Measurements from ENCODE around the gene WHRN.

The WHRN gene

DNA sequence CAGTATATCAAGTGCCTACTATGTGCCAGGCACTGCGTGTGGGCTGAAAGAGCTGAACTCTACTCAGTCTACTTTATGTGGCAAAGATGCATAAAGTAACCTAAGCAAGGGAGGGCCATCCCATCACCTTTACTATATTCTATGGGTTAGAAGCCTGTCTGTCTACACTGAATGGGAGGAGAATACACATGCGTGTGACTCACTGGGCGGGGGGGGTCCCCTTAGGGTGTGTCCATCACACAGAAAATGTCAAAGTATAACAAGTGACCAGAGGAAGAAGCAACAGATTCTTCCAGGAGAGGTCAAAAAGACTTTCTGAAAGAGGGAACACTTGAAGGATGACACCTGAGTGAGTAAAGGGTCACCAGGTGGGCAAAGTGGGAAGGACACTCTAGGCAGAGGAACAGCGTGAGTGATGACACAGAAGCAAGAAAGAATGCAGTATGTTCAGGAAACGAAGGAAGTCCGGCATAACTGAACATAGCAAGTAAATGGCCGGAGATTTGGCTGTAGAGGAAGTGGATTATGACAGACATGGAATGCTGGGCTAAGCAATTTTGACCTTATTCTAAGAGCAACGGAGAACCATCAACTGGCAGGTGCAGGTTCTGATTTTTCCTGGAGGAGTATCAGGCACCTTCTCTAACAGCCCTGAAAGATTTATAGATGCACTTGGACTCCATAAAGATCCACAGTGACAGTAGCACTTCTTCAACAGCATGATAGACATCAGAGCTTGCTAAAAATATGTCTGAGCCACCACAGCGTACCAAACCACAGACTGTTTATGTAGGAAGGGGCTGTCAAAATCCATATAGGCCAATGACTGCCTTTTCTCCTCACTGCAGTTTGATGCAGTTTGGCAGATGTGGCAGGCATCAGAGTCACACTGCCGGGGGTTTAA, 8.0 kb upstream of the WHRN start:
- H3K9me3 ChIP-seq (ENCODE audit: insufficient read depth, low read length): no peaks in the 10 kb centered on the region
- H3K4me2 ChIP-seq (ENCODE audit: low read depth, low read length, poor library complexity, severe bottlenecking): no peak overlapping the region
- no peak overlapping the region for H3K9ac ChIP-seq (ENCODE audit: low read length)
- no peaks in the 10 kb centered on the region for H3K36me3 ChIP-seq (ENCODE audit: low read length)
- no peaks in the 10 kb centered on the region for H3F3A ChIP-seq (ENCODE audit: insufficient read depth)
- no peak overlapping the region for H3K4me3 ChIP-seq (ENCODE audit: insufficient read depth, low read length, poor library complexity, severe bottlenecking)
- no peaks in the 10 kb centered on the region for H3K9me2 ChIP-seq (replicated peaks; ENCODE audit: insufficient read depth, low read length)
- no peaks in the 10 kb centered on the region for H4K20me1 ChIP-seq (ENCODE audit: low read depth, low read length)
- H2AFZ ChIP-seq (ENCODE audit: low read depth, low read length, severe bottlenecking): no peak overlapping the region
- H3K27ac ChIP-seq (ENCODE audit: low read depth, low read length): no peak overlapping the region
- no peaks in the 10 kb centered on the region for H3K79me2 ChIP-seq (ENCODE audit: insufficient read depth, low read length)
- TF ChIP-seq, protein P1, sequence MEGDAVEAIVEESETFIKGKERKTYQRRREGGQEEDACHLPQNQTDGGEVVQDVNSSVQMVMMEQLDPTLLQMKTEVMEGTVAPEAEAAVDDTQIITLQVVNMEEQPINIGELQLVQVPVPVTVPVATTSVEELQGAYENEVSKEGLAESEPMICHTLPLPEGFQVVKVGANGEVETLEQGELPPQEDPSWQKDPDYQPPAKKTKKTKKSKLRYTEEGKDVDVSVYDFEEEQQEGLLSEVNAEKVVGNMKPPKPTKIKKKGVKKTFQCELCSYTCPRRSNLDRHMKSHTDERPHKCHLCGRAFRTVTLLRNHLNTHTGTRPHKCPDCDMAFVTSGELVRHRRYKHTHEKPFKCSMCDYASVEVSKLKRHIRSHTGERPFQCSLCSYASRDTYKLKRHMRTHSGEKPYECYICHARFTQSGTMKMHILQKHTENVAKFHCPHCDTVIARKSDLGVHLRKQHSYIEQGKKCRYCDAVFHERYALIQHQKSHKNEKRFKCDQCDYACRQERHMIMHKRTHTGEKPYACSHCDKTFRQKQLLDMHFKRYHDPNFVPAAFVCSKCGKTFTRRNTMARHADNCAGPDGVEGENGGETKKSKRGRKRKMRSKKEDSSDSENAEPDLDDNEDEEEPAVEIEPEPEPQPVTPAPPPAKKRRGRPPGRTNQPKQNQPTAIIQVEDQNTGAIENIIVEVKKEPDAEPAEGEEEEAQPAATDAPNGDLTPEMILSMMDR (IDR thresholded peaks at IDR 0.05; ENCODE audit: insufficient read depth, low read length, poor library complexity, severe bottlenecking): no peak
- TF ChIP-seq EZH2phosphoT487 (conservative IDR thresholded peaks at IDR 0.05; ENCODE audit: low read length): no peak
- H3K27me3 ChIP-seq (ENCODE audit: low read length): no peaks in the 10 kb centered on the region

DNA sequence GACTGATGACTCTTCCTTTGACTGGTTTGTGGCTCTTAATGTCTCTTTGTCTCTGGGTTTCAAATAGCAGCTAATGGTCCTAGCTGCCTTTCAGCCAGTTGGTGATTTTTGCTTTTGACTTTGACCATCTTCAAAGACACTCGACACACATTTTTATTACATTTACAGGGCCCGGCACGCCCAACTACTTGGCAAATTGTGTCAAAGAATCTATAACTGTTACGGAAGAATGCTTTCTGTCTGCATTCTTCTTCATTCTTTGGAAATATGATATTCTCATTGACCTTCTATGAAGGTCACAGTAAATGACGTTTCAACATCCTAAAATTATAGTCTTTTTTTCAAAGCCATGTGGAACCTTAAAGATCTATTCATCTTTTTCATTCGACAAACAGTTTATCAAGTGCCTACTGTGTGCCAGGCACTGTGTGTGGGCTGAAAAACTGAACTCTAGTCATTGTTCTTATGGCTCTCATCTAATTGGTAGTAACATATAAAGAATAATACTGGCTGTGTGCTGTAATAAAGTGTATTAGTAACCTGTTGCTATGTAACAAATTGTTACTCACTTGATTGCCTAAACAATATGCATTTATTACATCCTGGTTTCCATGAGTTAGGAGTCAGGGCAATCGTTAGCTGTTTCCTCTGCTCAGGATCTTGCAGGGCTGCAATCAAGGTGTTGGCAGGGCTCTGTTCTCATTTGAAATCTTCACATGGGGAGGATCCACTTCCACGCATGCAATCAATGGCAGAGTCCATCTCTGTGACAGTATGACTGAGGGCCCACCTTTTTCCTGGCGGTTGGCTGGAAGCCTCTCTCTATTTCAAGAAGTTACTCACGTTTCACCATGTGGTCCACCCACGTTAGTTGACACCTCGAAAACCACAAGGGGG, 7.0 kb upstream of the WHRN start:
- no peak overlapping the region for H3K4me2 ChIP-seq (ENCODE audit: low read depth, low read length, poor library complexity, severe bottlenecking)
- H3K79me2 ChIP-seq (ENCODE audit: insufficient read depth, low read length): no peaks in the 10 kb centered on the region
- no peaks in the 10 kb centered on the region for H3K9me2 ChIP-seq (replicated peaks; ENCODE audit: insufficient read depth, low read length)
- no peaks in the 10 kb centered on the region for H4K20me1 ChIP-seq (ENCODE audit: low read depth, low read length)
- no peak overlapping the region for H3K4me3 ChIP-seq (ENCODE audit: insufficient read depth, low read length, poor library complexity, severe bottlenecking)
- no peak overlapping the region for H3K9ac ChIP-seq (ENCODE audit: low read length)
- no peaks in the 10 kb centered on the region for H3K27me3 ChIP-seq (ENCODE audit: low read length)
- no peaks in the 10 kb centered on the region for H3F3A ChIP-seq (ENCODE audit: insufficient read depth)
- no peaks in the 10 kb centered on the region for H3K36me3 ChIP-seq (ENCODE audit: low read length)
- no peaks in the 10 kb centered on the region for H3K9me3 ChIP-seq (ENCODE audit: insufficient read depth, low read length)
- TF ChIP-seq, protein P1 (IDR thresholded peaks at IDR 0.05; ENCODE audit: insufficient read depth, low read length, poor library complexity, severe bottlenecking): no peak
- TF ChIP-seq EZH2phosphoT487 (conservative IDR thresholded peaks at IDR 0.05; ENCODE audit: low read length): no peak
- no peak overlapping the region for H3K27ac ChIP-seq (ENCODE audit: low read depth, low read length)
- H2AFZ ChIP-seq (ENCODE audit: low read depth, low read length, severe bottlenecking): no peak overlapping the region

DNA sequence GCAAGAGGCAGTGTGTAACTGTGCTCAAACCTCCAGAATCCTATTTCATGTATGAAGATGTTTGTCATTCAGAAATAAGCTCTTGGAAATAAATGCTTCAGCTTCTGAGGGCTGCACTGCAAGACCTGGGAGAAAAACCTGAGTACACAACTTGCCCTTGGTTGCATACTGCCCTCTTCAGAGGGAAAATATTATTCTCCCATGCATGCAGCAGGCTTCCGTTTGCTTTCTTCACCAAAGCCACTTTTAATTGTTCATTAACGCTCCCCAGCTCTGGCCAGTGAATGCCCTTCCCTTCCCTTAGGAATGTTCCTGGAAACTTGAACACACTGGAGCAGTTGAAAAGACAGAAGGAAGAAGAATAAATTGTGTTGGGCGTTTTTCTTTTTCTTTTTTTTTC, 2.5 kb upstream of the WHRN start:
- H3K27ac ChIP-seq (ENCODE audit: low read depth, low read length): no peak overlapping the region
- no peaks in the 10 kb centered on the region for H3K27me3 ChIP-seq (ENCODE audit: low read length)
- no peaks in the 10 kb centered on the region for H3K9me2 ChIP-seq (replicated peaks; ENCODE audit: insufficient read depth, low read length)
- no peak overlapping the region for H3K4me2 ChIP-seq (ENCODE audit: low read depth, low read length, poor library complexity, severe bottlenecking)
- TF ChIP-seq EZH2phosphoT487 (conservative IDR thresholded peaks at IDR 0.05; ENCODE audit: low read length): no peak
- TF ChIP-seq, protein P1 (IDR thresholded peaks at IDR 0.05; ENCODE audit: insufficient read depth, low read length, poor library complexity, severe bottlenecking): no peak
- no peak overlapping the region for H3K9ac ChIP-seq (ENCODE audit: low read length)
- no peak overlapping the region for H3K4me3 ChIP-seq (ENCODE audit: insufficient read depth, low read length, poor library complexity, severe bottlenecking)
- no peaks in the 10 kb centered on the region for H3K36me3 ChIP-seq (ENCODE audit: low read length)
- no peaks in the 10 kb centered on the region for H3K79me2 ChIP-seq (ENCODE audit: insufficient read depth, low read length)
- no peak overlapping the region for H2AFZ ChIP-seq (ENCODE audit: low read depth, low read length, severe bottlenecking)
- no peaks in the 10 kb centered on the region for H4K20me1 ChIP-seq (ENCODE audit: low read depth, low read length)
- no peaks in the 10 kb centered on the region for H3F3A ChIP-seq (ENCODE audit: insufficient read depth)
- H3K9me3 ChIP-seq (ENCODE audit: insufficient read depth, low read length): no peaks in the 10 kb centered on the region
